Measurements from ENCODE around the gene SMR3B.

SMR3B gene

DNA sequence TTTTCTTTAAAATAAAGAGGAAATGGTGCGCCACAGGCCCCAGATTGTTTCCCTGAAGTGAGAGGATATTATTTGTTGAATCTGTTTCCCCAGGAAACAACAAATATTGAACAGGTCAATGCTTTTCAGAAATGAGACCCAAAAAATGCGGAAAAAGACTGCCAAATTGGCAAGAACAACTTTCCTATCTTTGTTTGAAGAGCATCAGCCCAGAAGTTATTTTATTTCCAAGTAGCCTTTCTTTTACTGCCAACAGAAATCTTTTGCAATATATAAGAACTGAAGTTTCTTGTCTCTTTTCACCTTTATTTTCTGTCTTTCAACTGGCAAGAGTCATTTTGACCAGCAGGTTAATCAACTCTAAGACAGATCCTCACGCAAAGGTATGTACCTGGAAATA lies 22.5 kb upstream of the SMR3B start, which contains the start of gene SMR3A:
SMR3A (plus strand) TSS at position 301 of the 400 bp plus-strand sequence. CDS start 1,356 bp downstream, outside the sequence.
- no peak within 1 kb of the TSS for H3K9ac ChIP-seq (ENCODE audit: low read length)
- no peaks in the 10 kb centered on the region for H3K36me3 ChIP-seq (ENCODE audit: control insufficient read depth, insufficient read depth, low read length)
- no peaks in the 10 kb centered on the region for H3K79me1 ChIP-seq (ENCODE audit: low read length)
- H4K5ac ChIP-seq (ENCODE audit: low read length): no peak within 1 kb of the TSS
- no peak within 1 kb of the TSS for H2BK5ac ChIP-seq (ENCODE audit: low read length)
- no peak within 1 kb of the TSS for H3K27ac ChIP-seq (ENCODE audit: low read depth, low read length)
- no peak within 1 kb of the TSS for H3K4me2 ChIP-seq (ENCODE audit: low read length)
- no peak within 1 kb of the TSS for H2BK120ac ChIP-seq (ENCODE audit: low read depth, low read length)
- H3K4me3 ChIP-seq (ENCODE audit: low read length): no peak within 1 kb of the TSS
- DNase-seq: no peak
- no peaks in the 10 kb centered on the region for H3K79me2 ChIP-seq (ENCODE audit: control insufficient read depth, insufficient read depth, low read length)
- no peak within 1 kb of the TSS for H3K4ac ChIP-seq (ENCODE audit: low read depth, low read length)
- H4K8ac ChIP-seq (ENCODE audit: low read depth, low read length): no peak within 1 kb of the TSS
- no peak within 1 kb of the TSS for H2AK5ac ChIP-seq (ENCODE audit: low read length)
- no peaks in the 10 kb centered on the region for H3K27me3 ChIP-seq (ENCODE audit: insufficient read depth, low read length, poor library complexity)
- no peaks in the 10 kb centered on the region for H3K4me1 ChIP-seq (ENCODE audit: control insufficient read depth, low read depth, low read length)
- no peak within 1 kb of the TSS for H3K23ac ChIP-seq (ENCODE audit: low read length)
- H3K56ac ChIP-seq (ENCODE audit: low read length): no peak within 1 kb of the TSS
- no peak within 1 kb of the TSS for H2BK15ac ChIP-seq (replicated peaks; ENCODE audit: low read depth)
- no CpG with 5 or more reads among the region's 3 CpGs for WGBS (ENCODE audit: extremely low coverage, insufficient coverage, low lambda C conversion rate)
- H3K18ac ChIP-seq (ENCODE audit: low read length): no peak within 1 kb of the TSS

DNA sequence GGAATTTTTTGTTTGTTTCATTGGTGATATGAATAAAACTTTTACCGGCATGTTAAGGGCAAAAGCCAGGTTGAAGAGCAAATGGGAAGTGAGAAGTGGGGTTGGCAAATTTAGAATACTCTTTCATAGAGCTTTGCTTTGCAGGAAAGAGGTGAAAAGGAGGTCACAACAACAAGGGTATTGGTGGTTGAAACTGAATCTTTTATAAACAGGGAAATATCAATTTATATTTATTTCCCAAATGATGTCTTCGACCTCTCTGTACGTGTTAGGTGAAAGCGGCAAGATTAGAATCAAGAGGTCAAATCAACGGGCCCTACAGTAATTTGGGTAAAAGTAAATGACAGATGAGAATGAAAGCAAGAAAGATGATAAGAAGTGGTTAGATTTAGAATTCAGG lies 18.9 kb upstream of the SMR3B start:
- no CpG with 5 or more reads among the region's 5 CpGs for WGBS (ENCODE audit: extremely low coverage, insufficient coverage, low lambda C conversion rate)
- H2BK15ac ChIP-seq (replicated peaks; ENCODE audit: low read depth): no peak overlapping the region
- no peak overlapping the region for H2BK120ac ChIP-seq (ENCODE audit: low read depth, low read length)
- H3K4me3 ChIP-seq (ENCODE audit: low read length): no peak overlapping the region
- no peaks in the 10 kb centered on the region for H3K4me1 ChIP-seq (ENCODE audit: control insufficient read depth, low read depth, low read length)
- H2BK5ac ChIP-seq (ENCODE audit: low read length): no peak overlapping the region
- no peak overlapping the region for H3K18ac ChIP-seq (ENCODE audit: low read length)
- H3K36me3 ChIP-seq (ENCODE audit: control insufficient read depth, insufficient read depth, low read length): no peaks in the 10 kb centered on the region
- DNase-seq: no peak
- no peak overlapping the region for H2AK5ac ChIP-seq (ENCODE audit: low read length)
- H3K56ac ChIP-seq (ENCODE audit: low read length): no peak overlapping the region
- no peak overlapping the region for H3K9ac ChIP-seq (ENCODE audit: low read length)
- no peaks in the 10 kb centered on the region for H3K79me1 ChIP-seq (ENCODE audit: low read length)
- no peak overlapping the region for H4K8ac ChIP-seq (ENCODE audit: low read depth, low read length)
- no peak overlapping the region for H3K23ac ChIP-seq (ENCODE audit: low read length)
- H3K79me2 ChIP-seq (ENCODE audit: control insufficient read depth, insufficient read depth, low read length): no peaks in the 10 kb centered on the region
- no peak overlapping the region for H3K4me2 ChIP-seq (ENCODE audit: low read length)
- no peaks in the 10 kb centered on the region for H3K27me3 ChIP-seq (ENCODE audit: insufficient read depth, low read length, poor library complexity)
- H3K27ac ChIP-seq (ENCODE audit: low read depth, low read length): no peak overlapping the region
- H4K5ac ChIP-seq (ENCODE audit: low read length): no peak overlapping the region
- H3K4ac ChIP-seq (ENCODE audit: low read depth, low read length): no peak overlapping the region

DNA sequence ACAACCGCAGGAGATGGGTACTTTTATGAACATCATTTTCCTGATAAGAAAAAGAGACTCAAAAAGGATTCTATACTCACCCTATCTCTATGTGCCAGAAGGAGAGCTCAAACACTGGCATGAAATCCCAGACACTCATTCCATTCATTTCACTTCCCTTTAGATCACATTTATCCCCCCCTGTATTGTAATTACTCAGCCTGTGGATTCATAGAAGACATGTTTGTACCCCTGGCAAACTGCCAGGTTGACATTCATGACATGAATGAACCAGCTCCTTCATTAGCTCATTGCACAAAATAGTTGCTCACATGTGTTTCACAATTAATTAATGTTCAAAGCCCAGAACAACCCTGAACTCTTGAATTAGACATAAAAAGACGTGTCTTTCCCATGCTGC lies 17.5 kb upstream of the SMR3B start:
- H3K4me2 ChIP-seq (ENCODE audit: low read length): no peak overlapping the region
- no peak overlapping the region for H4K8ac ChIP-seq (ENCODE audit: low read depth, low read length)
- no peak overlapping the region for H3K4me3 ChIP-seq (ENCODE audit: low read length)
- no peak overlapping the region for H2BK120ac ChIP-seq (ENCODE audit: low read depth, low read length)
- H3K23ac ChIP-seq (ENCODE audit: low read length): no peak overlapping the region
- no peak overlapping the region for H3K56ac ChIP-seq (ENCODE audit: low read length)
- H2BK5ac ChIP-seq (ENCODE audit: low read length): no peak overlapping the region
- H3K27ac ChIP-seq (ENCODE audit: low read depth, low read length): no peak overlapping the region
- H3K27me3 ChIP-seq (ENCODE audit: insufficient read depth, low read length, poor library complexity): no peaks in the 10 kb centered on the region
- H3K9ac ChIP-seq (ENCODE audit: low read length): no peak overlapping the region
- no peak overlapping the region for H3K4ac ChIP-seq (ENCODE audit: low read depth, low read length)
- H3K79me1 ChIP-seq (ENCODE audit: low read length): no peaks in the 10 kb centered on the region
- DNase-seq: no peak
- H3K79me2 ChIP-seq (ENCODE audit: control insufficient read depth, insufficient read depth, low read length): no peaks in the 10 kb centered on the region
- H4K5ac ChIP-seq (ENCODE audit: low read length): no peak overlapping the region
- no peak overlapping the region for H3K18ac ChIP-seq (ENCODE audit: low read length)
- no CpG with 5 or more reads among the region's 2 CpGs for WGBS (ENCODE audit: extremely low coverage, insufficient coverage, low lambda C conversion rate)
- no peaks in the 10 kb centered on the region for H3K4me1 ChIP-seq (ENCODE audit: control insufficient read depth, low read depth, low read length)
- no peak overlapping the region for H2BK15ac ChIP-seq (replicated peaks; ENCODE audit: low read depth)
- H3K36me3 ChIP-seq (ENCODE audit: control insufficient read depth, insufficient read depth, low read length): no peaks in the 10 kb centered on the region
- H2AK5ac ChIP-seq (ENCODE audit: low read length): no peak overlapping the region

DNA sequence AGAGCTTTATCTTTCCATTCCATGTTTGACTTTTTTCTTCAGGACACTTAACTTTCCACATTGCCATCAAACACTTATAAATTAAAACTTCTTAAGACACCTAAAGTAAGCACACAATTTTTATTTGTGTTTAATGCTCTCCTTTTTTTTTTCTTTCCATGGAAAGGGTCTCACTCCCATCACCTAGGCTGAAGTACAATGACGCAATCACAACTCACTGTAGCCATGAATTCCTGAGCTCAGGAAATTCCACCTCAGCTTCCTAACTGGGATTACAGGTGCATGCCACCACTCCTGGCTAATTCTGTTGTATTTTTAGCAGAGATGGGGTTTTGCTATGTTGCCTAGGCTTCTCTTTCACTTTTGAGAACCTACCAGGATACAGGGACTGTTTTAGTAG lies 15.1 kb upstream of the SMR3B start:
- Histone ChIP-seq H3K79me2 (ENCODE audit: control insufficient read depth, insufficient read depth, low read length) (no peaks in the 10 kb centered on the region), H3K4me2 (ENCODE audit: low read length) (no peak overlapping the region), H2BK15ac (replicated peaks; ENCODE audit: low read depth) (no peak overlapping the region), H3K4ac (ENCODE audit: low read depth, low read length) (no peak overlapping the region), H3K56ac (ENCODE audit: low read length) (no peak overlapping the region), H3K36me3 (ENCODE audit: control insufficient read depth, insufficient read depth, low read length) (no peaks in the 10 kb centered on the region), H3K27me3 (ENCODE audit: insufficient read depth, low read length, poor library complexity) (no peaks in the 10 kb centered on the region), H2BK120ac (ENCODE audit: low read depth, low read length) (no peak overlapping the region), H3K4me3 (ENCODE audit: low read length) (no peak overlapping the region), H3K4me1 (ENCODE audit: control insufficient read depth, low read depth, low read length) (no peaks in the 10 kb centered on the region), H4K5ac (ENCODE audit: low read length) (no peak overlapping the region), H3K27ac (ENCODE audit: low read depth, low read length) (no peak overlapping the region), H3K18ac (ENCODE audit: low read length) (no peak overlapping the region), H4K8ac (ENCODE audit: low read depth, low read length) (no peak overlapping the region), H3K79me1 (ENCODE audit: low read length) (no peaks in the 10 kb centered on the region), H3K23ac (ENCODE audit: low read length) (no peak overlapping the region), H2AK5ac (ENCODE audit: low read length) (no peak overlapping the region), H3K9ac (ENCODE audit: low read length) (no peak overlapping the region), H2BK5ac (ENCODE audit: low read length) (no peak overlapping the region)
- no CpG with 5 or more reads among the region's 1 CpG for WGBS (ENCODE audit: extremely low coverage, insufficient coverage, low lambda C conversion rate)
- DNase-seq: peak; percentile 27

DNA sequence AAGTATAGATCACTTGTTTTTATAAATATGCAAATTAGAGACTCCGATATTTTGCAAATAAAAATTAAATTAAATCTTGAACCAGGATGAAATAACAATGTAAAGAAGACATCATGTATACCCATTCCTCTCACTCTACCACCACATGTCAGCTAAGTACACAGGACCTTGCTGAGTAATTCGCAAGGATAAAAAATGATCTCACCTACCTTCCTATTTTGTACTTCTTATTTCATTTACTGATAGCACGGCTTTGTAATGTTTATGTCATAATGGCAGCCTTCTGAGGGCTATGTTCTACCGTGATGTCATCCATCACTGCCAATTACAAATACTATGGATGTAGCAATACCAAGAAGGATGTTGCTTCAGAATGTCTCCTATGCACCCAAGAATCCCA lies 10.9 kb upstream of the SMR3B start:
- H3K79me1 ChIP-seq (ENCODE audit: low read length): no peaks in the 10 kb centered on the region
- no peak overlapping the region for H4K5ac ChIP-seq (ENCODE audit: low read length)
- no peak overlapping the region for H3K9ac ChIP-seq (ENCODE audit: low read length)
- H2BK15ac ChIP-seq (replicated peaks; ENCODE audit: low read depth): no peak overlapping the region
- no peaks in the 10 kb centered on the region for H3K36me3 ChIP-seq (ENCODE audit: control insufficient read depth, insufficient read depth, low read length)
- no peak overlapping the region for H2BK120ac ChIP-seq (ENCODE audit: low read depth, low read length)
- H3K79me2 ChIP-seq (ENCODE audit: control insufficient read depth, insufficient read depth, low read length): no peaks in the 10 kb centered on the region
- H2BK5ac ChIP-seq (ENCODE audit: low read length): no peak overlapping the region
- H3K18ac ChIP-seq (ENCODE audit: low read length): no peak overlapping the region
- H3K27ac ChIP-seq (ENCODE audit: low read depth, low read length): no peak overlapping the region
- WGBS (ENCODE audit: extremely low coverage, insufficient coverage, low lambda C conversion rate): no CpG with 5 or more reads among the region's 4 CpGs
- no peak overlapping the region for H3K4me3 ChIP-seq (ENCODE audit: low read length)
- no peaks in the 10 kb centered on the region for H3K27me3 ChIP-seq (ENCODE audit: insufficient read depth, low read length, poor library complexity)
- no peak for DNase-seq
- no peak overlapping the region for H4K8ac ChIP-seq (ENCODE audit: low read depth, low read length)
- no peak overlapping the region for H2AK5ac ChIP-seq (ENCODE audit: low read length)
- no peak overlapping the region for H3K23ac ChIP-seq (ENCODE audit: low read length)
- no peaks in the 10 kb centered on the region for H3K4me1 ChIP-seq (ENCODE audit: control insufficient read depth, low read depth, low read length)
- no peak overlapping the region for H3K4me2 ChIP-seq (ENCODE audit: low read length)
- H3K56ac ChIP-seq (ENCODE audit: low read length): no peak overlapping the region
- no peak overlapping the region for H3K4ac ChIP-seq (ENCODE audit: low read depth, low read length)

DNA sequence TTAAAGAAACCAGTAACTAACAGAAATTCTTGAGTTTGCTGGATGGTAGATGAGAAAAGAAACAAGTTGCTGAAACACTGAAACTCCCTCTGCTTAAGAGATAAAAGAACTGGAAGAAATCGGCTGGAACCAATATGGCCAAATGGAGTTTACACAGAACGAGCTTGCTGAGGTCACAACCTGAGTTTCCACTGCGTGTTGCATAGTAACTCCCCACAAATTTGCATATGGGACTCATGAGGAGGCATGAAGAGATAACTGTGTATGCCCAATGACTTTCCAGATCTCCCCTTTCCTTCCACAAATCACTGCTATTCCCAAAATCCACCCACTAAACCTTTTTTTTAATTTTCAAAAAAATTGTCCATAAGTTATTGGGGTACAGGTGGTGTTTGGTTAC lies 10.2 kb upstream of the SMR3B start:
- no peak for DNase-seq
- H3K27ac ChIP-seq (ENCODE audit: low read depth, low read length): no peak overlapping the region
- no peak overlapping the region for H3K9ac ChIP-seq (ENCODE audit: low read length)
- H3K4me2 ChIP-seq (ENCODE audit: low read length): no peak overlapping the region
- H3K4me3 ChIP-seq (ENCODE audit: low read length): no peak overlapping the region
- no peak overlapping the region for H2BK5ac ChIP-seq (ENCODE audit: low read length)
- no peaks in the 10 kb centered on the region for H3K27me3 ChIP-seq (ENCODE audit: insufficient read depth, low read length, poor library complexity)
- H3K56ac ChIP-seq (ENCODE audit: low read length): no peak overlapping the region
- no CpG with 5 or more reads among the region's 3 CpGs for WGBS (ENCODE audit: extremely low coverage, insufficient coverage, low lambda C conversion rate)
- no peaks in the 10 kb centered on the region for H3K36me3 ChIP-seq (ENCODE audit: control insufficient read depth, insufficient read depth, low read length)
- H4K8ac ChIP-seq (ENCODE audit: low read depth, low read length): no peak overlapping the region
- no peak overlapping the region for H3K23ac ChIP-seq (ENCODE audit: low read length)
- no peak overlapping the region for H2BK15ac ChIP-seq (replicated peaks; ENCODE audit: low read depth)
- no peaks in the 10 kb centered on the region for H3K79me2 ChIP-seq (ENCODE audit: control insufficient read depth, insufficient read depth, low read length)
- no peak overlapping the region for H3K18ac ChIP-seq (ENCODE audit: low read length)
- no peak overlapping the region for H3K4ac ChIP-seq (ENCODE audit: low read depth, low read length)
- no peaks in the 10 kb centered on the region for H3K4me1 ChIP-seq (ENCODE audit: control insufficient read depth, low read depth, low read length)
- H2BK120ac ChIP-seq (ENCODE audit: low read depth, low read length): no peak overlapping the region
- no peak overlapping the region for H4K5ac ChIP-seq (ENCODE audit: low read length)
- no peak overlapping the region for H2AK5ac ChIP-seq (ENCODE audit: low read length)
- no peaks in the 10 kb centered on the region for H3K79me1 ChIP-seq (ENCODE audit: low read length)

All from mesendoderm (in vitro differentiated cells).